22Rv1 (cell line): ENCODE results near the gene CMSS1.

ENCODE experiments used
- H3K27ac ChIP-seq: fragments of 450-650 bp; 2 replicates; pipeline ENCODE4 v1.5.1; 2017
- ZFX ChIP-seq: fragments of 450-650 bp; IDR thresholded peaks from 2 replicates; pipeline ENCODE4 v1.6.1; 2017; ENCODE audit warnings: antibody characterized with exemption, borderline replicate concordance
- TF ChIP-seq, protein P1 (sequence below): fragments of 450-650 bp; IDR thresholded peaks from 2 replicates; pipeline ENCODE4 v1.5.1; 2017; ENCODE audit warnings: mild to moderate bottlenecking

Gene CMSS1

DNA sequence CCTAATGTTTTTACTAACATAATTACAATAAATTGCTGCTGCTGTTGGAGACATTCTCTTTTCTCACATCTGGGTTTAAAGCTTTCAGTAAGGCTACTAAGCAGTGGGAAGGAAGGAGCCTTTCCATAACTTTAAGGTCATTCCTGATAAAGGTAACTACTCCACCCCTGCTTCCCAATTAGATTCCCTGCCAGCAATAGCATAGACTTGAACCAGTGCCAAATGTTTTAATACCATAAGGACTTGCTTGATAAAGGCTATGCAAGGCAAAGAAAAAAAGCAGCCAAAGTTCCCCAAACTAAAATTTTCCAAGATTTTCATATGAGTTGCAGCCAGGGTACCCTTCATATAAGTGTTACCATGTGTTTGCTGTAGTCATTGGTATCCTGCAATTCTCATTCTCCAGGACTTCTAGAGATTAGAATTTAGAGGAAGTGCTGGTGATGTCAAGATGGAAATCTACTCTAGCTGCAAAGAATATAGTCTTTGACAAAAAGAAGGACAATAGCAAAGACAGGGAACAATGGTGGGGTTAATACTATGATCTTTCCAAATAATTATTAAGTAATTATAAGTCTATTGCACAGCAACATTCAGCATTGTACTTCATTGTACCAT lies 190.5 kb downstream of the CMSS1 start:
- H3K27ac ChIP-seq = no peak overlapping the region
- TF ChIP-seq, protein P1, sequence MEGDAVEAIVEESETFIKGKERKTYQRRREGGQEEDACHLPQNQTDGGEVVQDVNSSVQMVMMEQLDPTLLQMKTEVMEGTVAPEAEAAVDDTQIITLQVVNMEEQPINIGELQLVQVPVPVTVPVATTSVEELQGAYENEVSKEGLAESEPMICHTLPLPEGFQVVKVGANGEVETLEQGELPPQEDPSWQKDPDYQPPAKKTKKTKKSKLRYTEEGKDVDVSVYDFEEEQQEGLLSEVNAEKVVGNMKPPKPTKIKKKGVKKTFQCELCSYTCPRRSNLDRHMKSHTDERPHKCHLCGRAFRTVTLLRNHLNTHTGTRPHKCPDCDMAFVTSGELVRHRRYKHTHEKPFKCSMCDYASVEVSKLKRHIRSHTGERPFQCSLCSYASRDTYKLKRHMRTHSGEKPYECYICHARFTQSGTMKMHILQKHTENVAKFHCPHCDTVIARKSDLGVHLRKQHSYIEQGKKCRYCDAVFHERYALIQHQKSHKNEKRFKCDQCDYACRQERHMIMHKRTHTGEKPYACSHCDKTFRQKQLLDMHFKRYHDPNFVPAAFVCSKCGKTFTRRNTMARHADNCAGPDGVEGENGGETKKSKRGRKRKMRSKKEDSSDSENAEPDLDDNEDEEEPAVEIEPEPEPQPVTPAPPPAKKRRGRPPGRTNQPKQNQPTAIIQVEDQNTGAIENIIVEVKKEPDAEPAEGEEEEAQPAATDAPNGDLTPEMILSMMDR = no peak
- TF ChIP-seq ZFX = no peak

DNA sequence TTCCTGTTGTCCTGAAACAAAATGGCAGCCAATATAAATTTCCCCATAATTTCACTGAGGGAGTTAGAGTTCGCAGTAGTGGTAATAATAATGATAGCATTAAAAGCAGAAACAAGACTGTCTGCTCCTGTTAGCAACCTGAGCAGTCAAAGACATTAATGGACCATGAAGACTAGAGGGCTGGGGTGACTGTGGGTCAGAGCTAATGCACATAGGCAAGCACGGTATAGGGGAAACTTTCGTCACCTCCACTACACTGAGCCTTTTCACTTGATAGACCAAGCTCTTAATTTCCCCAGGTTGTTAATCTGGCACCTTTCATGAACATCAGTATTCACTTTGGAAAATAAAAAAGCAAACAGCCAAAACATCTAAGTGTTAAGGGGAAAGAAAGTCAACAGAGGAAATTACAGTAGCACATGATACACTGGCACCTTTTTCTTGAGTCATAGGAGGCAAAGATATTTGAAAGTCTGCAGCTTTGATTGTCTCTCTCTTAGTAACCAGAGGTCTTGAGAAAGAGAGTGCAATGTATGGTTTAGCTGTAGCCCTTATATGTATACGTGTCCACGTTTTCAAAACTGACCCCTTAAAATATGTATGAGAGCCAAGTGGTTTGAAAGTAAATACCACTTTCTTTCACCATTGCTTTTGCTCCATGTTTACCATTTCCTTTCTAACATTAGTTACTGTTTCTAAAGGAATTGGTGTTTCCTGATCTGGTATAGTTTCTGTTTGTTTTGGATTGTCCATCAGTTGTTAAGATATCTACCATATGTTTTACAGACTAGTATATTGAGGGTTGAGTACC lies 191.8 kb downstream of the CMSS1 start:
- H3K27ac ChIP-seq = no peak overlapping the region
- no peak for TF ChIP-seq ZFX
- TF ChIP-seq, protein P1 = no peak

DNA sequence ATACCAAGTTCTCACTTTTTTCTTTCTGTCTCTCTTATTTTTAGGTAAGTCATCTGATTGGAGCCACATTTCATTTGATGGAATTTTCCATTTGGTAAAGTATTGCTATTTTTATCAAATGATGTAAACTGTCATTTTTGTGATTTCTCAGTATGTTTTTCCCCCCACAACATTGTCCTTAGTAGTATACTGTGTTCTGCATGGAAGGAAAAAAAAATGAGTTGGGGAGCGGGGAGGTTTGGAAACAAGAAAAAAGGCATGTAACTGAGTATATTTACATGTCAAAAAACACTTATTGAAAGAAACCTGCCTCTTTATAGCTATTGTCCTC lies 192.4 kb downstream of the CMSS1 start:
- no peak for TF ChIP-seq ZFX
- TF ChIP-seq, protein P1 = no peak
- no peak overlapping the region for H3K27ac ChIP-seq

DNA sequence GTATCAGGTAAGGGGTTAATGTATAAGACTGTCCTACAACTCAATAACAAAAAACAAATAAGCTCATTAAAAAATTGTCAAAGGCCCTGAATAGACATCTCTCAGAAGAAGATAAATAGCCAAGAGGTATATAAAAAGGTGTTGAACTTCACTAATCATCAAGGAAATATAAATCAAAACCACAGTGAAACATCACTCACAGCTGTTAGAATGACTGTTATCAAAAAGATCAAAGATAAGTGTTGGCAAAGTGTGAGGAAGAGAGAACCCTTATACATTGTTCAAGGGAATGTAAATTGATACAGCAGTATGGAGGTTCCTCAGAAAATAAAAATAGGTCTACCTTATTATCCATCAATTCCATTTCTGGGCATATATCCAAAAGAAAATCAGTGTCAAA lies 201.1 kb downstream of the CMSS1 start:
- no peak overlapping the region for H3K27ac ChIP-seq
- TF ChIP-seq, protein P1 = no peak
- no peak for TF ChIP-seq ZFX

DNA sequence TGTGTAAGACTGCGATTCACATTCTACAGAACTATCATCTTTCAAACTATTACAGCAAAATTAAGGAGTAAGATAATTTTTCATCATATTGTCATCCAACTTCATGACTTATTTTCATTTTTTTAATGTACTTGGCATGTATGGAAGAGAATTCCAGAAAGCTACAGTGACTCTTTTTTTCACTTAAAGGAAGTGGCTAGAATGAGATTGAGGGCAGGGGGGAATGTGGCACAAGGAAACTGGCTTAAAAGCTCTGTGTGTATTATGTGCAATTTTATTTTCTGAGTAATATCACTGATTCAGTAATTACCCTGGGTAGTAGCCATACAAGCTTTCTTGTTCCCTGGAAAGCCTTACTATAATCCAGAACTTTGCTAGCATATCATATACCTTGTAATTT lies 202.1 kb downstream of the CMSS1 start:
- TF ChIP-seq, protein P1 = no peak
- TF ChIP-seq ZFX = no peak
- H3K27ac ChIP-seq = no peak overlapping the region

DNA sequence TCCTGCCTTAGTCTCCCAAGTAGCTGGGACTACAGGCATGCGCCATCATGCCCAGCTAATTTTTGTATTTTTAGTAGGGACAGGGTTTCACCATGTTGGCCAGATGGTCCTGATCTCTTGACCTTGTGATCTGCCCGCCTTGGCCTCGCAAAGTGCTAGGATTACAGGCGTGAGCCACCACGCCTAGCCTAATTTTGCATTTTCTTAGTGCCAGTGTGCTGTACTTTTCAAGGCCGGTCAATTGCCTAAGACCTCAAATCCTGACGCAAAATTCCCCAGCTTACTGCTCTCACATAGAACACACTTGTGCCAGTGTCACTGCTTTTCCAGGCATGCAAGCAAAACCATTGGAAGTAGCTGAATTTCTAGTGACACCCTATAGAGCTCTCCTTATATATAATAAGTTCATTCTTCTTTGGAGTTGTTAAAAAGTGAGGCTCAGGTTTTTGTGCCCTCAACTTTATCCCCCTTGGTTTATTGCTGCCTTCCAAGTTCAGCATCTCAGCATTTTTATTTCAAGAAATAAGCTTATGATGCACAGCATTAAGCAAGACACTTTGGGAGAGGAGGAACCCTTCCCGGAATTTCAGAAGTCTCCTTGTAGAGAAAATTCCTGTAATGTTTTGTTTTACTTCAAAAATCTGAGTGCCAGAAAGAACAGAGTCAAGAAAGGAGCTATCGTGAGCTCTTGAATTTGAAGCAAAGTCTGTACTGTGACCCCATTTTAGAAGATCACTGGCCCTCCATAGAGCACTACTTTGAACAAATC lies 203.4 kb downstream of the CMSS1 start:
- no peak overlapping the region for H3K27ac ChIP-seq
- TF ChIP-seq, protein P1 = no peak
- TF ChIP-seq ZFX = no peak

DNA sequence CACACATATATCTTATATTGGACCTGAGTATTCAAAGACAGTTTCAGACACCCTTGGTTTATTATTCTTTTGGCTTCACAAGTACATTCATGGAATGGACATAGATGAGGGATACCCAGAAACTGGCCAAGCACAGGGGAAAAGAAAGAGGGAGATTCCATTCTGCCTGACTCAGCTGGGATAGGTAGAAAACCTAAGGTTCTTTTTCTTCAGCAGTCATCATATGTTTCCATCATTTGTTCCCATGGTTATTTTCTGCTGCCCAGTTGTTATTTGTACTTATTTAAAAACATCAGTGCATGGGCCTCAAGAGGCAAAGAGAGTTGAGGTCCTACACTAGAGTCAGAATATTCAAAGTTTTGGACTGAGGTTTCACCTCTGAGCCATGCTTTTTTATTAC lies 204.8 kb downstream of the CMSS1 start:
- TF ChIP-seq, protein P1 = no peak
- TF ChIP-seq ZFX = no peak
- H3K27ac ChIP-seq = peak overlapping the region; percentile 38
